Measurements from ENCODE around the gene MAD2L1BP. TPM values are rescaled to one million over a fixed set of nuclear protein-coding genes. Genes with fewer than 3 reads are reported as not detected.

MAD2L1BP gene
- total RNA-seq, 2 experiments from 2014 or later = 30.8 to 43.3 TPM

GRCh38 chr6:43671801-43672690 is 36.4 kb downstream of the MAD2L1BP start:
- ChIA-PET CTCF (ENCODE audit: unreplicated experiment) (no interaction called here), POLR2A (interaction anchor here (0.7 to 1.1 kb wide), 2 partner anchors 43 to 254 kb away, joined by 3 read pairs; no protein-coding TSS in a partner anchor)
- Histone ChIP-seq H4K20me1 (ENCODE audit: insufficient read depth, low read length) (no peaks in the 10 kb centered on the region), H3K9me2 (ENCODE audit: insufficient read depth, low read length) (no peaks in the 10 kb centered on the region), H3K4me2 (ENCODE audit: low read length) (no peak overlapping the region), H3K79me2 (ENCODE audit: insufficient read depth, low read depth, low read length) (no peaks in the 10 kb centered on the region), H3K4me1 (ENCODE audit: insufficient read depth, low read length, poor library complexity, severe bottlenecking) (peaks cover 10% of the 10 kb centered on the region), H3K4me3 (ENCODE audit: low read depth, low read length, poor library complexity, severe bottlenecking) (no peak overlapping the region), H3K27ac (ENCODE audit: low read depth, low read length, poor library complexity, severe bottlenecking) (no peak overlapping the region), H3K36me3 (ENCODE audit: insufficient read depth, low read length) (peaks cover 65% of the 10 kb centered on the region), H3K9me3 (ENCODE audit: low read length) (no peaks in the 10 kb centered on the region), H2AFZ (ENCODE audit: low read length) (no peak overlapping the region)
- BruUV-seq (replicated peaks) = no TSS peak
- intact Hi-C loops (cut with micrococcal nuclease; ENCODE audit: unreplicated experiment) = no loop called here
- no peak for DNase-seq (ENCODE audit: low spot score)
- TF ChIP-seq CTCF (conservative IDR thresholded peaks at IDR 0.05; ENCODE audit: low read length) (no peak), EZH2phosphoT487 (IDR thresholded peaks at IDR 0.05; ENCODE audit: borderline replicate concordance, low read depth, low read length) (no peak)

GRCh38 chr6:43673444-43674084 is 37.9 kb downstream of the MAD2L1BP start:
- no peak overlapping the region for H3K4me2 ChIP-seq (ENCODE audit: low read length)
- no peaks in the 10 kb centered on the region for H3K79me2 ChIP-seq (ENCODE audit: insufficient read depth, low read depth, low read length)
- H2AFZ ChIP-seq (ENCODE audit: low read length) = no peak overlapping the region
- H3K36me3 ChIP-seq (ENCODE audit: insufficient read depth, low read length) = peaks cover 80% of the 10 kb centered on the region
- DNase-seq (ENCODE audit: low spot score) = no peak
- BruUV-seq (replicated peaks) = no TSS peak
- H4K20me1 ChIP-seq (ENCODE audit: insufficient read depth, low read length) = no peaks in the 10 kb centered on the region
- ChIA-PET POLR2A (interaction anchor here (0.6 kb wide), 1 partner anchor 1327 kb away, joined by 6 read pairs; no protein-coding TSS in a partner anchor), CTCF (ENCODE audit: unreplicated experiment) (no interaction called here)
- H3K9me2 ChIP-seq (ENCODE audit: insufficient read depth, low read length) = no peaks in the 10 kb centered on the region
- TF ChIP-seq EZH2phosphoT487 (IDR thresholded peaks at IDR 0.05; ENCODE audit: borderline replicate concordance, low read depth, low read length) = no peak
- TF ChIP-seq CTCF (conservative IDR thresholded peaks at IDR 0.05; ENCODE audit: low read length) = no peak
- no peaks in the 10 kb centered on the region for H3K9me3 ChIP-seq (ENCODE audit: low read length)
- no peak overlapping the region for H3K4me3 ChIP-seq (ENCODE audit: low read depth, low read length, poor library complexity, severe bottlenecking)
- intact Hi-C loops (cut with micrococcal nuclease; ENCODE audit: unreplicated experiment) = no loop called here
- H3K4me1 ChIP-seq (ENCODE audit: insufficient read depth, low read length, poor library complexity, severe bottlenecking) = no peaks in the 10 kb centered on the region
- H3K27ac ChIP-seq (ENCODE audit: low read depth, low read length, poor library complexity, severe bottlenecking) = no peak overlapping the region

Data from OCI-LY7 (cell line).